ENCODE results near the gene CA6.

CA6 gene

DNA sequence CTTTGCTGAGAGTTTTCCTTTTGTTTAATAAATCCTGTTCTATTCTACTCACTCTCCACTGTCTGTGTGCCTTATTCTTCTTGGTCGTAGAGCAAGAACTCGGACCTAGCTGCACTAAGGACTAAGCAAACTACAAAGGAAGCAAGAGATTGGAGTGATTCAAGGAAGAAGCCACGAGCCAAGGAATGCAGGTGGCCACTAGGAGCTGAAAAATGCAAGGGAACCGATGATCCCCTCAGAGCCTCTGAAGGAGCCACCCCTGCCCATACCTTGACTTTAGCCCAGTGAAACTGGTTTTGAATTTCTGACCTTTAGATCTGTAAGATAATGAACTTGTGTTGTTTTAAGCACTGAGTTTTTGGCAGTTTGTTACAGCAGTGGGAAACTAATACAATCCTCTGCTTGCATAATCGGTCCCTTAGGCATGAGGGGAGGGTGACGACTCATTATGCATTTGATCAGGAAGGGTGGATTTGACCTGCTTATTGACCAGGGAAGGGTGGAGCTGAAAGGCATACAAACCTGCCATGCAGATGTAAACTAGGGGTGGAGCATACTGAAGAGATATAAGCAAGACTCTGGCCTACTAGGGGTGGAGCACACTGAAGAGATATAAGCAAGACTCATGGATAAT lies 6.2 kb upstream of the CA6 start:
- TF ChIP-seq, protein P1, sequence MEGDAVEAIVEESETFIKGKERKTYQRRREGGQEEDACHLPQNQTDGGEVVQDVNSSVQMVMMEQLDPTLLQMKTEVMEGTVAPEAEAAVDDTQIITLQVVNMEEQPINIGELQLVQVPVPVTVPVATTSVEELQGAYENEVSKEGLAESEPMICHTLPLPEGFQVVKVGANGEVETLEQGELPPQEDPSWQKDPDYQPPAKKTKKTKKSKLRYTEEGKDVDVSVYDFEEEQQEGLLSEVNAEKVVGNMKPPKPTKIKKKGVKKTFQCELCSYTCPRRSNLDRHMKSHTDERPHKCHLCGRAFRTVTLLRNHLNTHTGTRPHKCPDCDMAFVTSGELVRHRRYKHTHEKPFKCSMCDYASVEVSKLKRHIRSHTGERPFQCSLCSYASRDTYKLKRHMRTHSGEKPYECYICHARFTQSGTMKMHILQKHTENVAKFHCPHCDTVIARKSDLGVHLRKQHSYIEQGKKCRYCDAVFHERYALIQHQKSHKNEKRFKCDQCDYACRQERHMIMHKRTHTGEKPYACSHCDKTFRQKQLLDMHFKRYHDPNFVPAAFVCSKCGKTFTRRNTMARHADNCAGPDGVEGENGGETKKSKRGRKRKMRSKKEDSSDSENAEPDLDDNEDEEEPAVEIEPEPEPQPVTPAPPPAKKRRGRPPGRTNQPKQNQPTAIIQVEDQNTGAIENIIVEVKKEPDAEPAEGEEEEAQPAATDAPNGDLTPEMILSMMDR (IDR thresholded peaks at IDR 0.05) = no peak

DNA sequence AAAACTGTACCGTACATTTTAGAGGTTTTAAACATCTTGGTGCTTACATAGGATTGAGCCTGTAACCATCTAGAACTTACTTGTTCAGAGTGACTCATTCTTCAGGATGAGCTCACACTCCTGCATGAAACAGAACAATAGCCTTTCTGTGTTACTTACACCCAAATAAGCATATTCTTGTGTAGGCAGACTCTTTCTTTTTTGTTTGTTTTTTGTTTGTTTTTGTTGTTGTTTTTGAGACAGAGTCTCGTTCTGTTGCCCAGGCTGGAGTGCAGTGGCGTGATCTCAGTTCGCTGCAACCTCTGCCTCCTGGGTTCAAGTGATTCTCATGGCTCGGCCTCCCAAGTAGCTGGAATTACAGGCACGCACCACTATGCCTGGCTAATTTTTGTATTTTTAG lies 3.8 kb upstream of the CA6 start:
- TF ChIP-seq, protein P1 (IDR thresholded peaks at IDR 0.05) = no peak

DNA sequence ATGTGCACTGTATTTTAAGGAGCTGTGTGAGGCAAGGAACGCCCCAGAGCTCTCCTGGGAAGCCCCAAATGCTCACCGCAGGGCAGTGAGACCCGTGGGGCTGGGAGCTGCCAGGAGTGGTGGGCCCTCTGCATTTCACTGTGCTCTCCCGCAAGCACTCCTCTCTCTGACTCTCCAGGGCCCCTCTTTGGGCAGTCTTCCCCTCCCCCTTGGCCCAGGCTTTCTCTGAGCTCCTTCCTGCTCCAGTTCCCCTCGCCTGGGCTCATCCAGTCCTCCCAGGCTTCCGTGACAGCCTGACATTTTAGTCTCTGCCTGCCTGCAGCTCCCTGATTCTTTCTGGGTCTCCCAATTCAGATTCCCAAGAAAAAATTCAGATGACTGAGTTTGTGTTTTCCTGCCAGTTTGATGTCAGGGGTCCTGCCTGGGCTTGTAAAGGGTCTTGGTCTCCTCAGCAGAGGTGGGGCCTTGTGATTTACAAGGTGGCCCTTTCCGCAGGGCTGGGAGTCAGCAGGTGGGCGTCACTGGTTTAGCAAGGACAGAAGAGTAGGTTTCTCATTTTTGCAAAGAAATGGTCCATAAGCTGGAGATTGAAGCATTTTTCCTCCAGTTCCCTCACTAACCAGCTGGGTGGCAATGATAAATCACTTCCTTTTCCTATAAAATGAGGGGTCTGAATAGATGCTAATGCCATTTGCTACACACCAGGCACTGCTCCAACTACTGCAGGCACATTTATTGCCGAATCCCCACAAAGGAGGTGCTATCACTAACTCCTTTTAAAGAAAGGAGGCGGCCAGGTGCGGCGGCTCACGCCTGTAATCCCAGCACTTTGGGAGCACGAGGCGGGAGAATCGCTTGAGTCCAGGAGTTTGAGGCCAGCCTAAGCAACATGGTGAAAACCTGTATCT lies 1.9 kb upstream of the CA6 start:
- TF ChIP-seq, protein P1 (IDR thresholded peaks at IDR 0.05) = no peak

DNA sequence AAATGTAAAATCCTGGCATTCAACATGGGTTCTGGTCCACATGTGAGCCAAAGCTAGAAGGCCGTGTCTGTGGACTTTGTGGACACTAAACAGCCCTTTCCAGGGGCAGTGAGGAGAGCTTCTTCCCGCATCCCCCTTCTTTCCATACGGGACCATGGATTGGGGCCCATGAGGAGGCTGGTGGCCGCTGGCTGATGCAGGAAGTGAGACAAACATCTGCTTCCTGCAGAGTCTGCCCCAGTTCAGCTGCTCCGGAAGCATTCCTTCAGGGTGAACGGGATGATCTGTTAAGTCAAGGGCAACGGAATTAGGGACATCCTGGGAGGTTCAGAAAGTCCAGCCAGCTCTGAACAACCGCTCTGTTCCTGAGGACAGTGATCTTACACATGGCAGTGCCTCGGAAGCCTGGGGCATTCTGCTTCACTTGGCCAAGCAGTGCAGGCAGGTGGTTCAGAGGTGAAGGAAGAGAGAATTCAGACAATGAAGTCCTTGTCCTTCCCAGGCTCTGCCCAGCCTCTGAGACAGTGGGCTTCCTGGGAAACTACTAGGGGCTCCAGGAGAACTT lies 1.5 kb downstream of the CA6 start:
- TF ChIP-seq, protein P1 (IDR thresholded peaks at IDR 0.05) = no peak

DNA sequence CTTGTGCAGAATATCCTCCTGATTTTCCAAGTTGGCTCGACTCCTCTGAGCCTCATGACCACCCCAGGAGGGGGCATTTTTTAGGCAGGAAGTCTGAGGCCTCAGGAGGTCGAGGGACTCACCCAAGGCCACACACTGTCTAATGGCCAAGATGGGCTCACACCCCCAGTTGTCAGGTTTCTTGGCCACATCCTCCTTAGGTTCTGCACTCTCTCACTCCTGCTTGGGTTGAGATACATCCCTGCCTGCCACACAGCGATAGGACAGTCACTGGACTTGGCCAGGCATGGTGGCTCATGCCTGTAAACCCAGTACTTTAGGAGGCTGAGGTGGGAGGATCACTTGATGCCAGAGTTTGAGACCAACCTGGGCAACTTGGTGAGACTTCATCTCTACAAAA lies 4.6 kb downstream of the CA6 start:
- TF ChIP-seq, protein P1 (IDR thresholded peaks at IDR 0.05) = no peak

DNA sequence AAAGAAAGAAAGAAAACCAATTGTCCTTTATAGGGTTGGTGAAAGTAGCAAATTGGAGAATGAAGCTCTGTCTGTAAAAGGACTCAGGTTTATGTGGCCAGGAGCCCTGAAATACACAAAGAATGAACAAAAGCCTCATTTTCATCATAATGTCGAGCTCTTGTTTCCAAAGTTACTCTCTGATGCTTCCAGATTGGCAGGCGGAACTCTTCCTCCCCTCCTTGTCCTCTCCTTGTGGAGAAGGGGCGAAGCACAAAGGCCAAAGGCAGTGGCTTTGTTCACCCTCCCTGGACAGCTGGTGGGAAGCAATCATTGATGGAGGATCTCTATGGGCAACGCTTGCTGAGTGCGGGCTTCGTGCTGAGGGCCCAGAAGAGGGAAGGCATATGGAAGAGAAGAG lies 5.6 kb downstream of the CA6 start:
- TF ChIP-seq, protein P1 (IDR thresholded peaks at IDR 0.05) = no peak

DNA sequence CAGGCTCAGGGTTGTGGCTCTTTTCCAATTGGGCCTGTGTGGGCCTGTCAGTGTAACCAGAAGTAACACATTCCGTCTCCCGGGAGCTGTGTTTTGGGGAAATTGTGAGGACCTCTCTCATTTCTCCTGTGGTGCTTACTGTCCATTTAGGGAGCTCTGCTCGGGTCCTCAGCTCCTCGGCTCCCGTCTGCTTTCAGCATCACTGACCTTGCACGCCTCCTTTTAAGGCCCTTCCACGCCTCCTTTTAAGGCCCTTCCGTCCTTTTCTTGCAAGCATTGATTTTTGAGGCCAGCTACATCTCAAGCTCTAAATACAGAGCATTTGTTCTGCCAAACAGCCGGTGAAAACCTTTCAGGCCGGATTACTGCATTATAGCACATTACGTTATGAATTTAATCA lies 9.7 kb downstream of the CA6 start:
- TF ChIP-seq, protein P1 (IDR thresholded peaks at IDR 0.05) = no peak
